WI38 (cell line): Measurements from ENCODE around the gene CELSR3.

Experiments
- H3K4me3 ChIP-seq: 2 replicates; pipeline ENCODE4 v1.5.1; 2011; ENCODE audit warnings: low read depth, mild to moderate bottlenecking, control low read depth, low read length
- TF ChIP-seq, protein P1 (sequence below): IDR thresholded peaks from 2 replicates; pipeline ENCODE4 v1.5.1; 2012; ENCODE audit warnings: low read depth, mild to moderate bottlenecking, control low read depth, low read length

The CELSR3 gene

DNA sequence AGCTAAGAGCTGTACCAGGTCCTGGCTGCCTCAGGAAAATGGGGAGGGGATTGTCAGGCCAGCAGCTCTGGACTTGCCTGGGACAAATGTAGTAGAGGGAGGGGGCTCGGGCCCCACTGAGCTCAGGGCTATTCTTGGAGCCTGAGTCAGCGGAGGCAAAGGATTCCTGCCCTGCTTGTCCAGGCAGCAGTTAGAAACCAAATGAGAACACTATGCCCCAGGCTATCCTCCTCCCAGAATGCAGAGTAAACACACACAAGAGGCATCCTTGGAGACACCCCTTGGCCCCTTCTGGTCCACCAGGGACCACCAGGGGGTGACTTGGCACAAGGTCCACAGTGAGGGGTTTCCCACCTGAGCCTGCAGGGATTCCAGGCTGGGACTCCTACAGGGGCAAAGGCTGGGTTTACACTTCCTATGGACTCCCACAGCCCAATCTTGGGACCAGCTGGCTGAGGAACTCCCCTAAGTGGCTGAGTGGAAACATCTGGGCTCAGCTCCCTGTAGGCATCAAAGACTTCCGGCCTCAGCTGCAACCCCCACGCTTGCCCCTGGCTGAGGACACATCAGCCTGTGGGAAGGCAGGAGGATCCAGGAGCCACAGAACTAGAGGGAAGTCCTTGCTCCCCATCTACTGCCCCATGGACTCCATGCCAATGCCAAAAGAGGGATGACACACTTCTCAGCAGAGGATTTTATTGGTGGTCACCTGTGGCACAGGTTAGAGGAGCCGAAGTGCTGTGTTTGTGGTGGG lies 64.2 kb downstream of the CELSR3 start:
- TF ChIP-seq, protein P1, sequence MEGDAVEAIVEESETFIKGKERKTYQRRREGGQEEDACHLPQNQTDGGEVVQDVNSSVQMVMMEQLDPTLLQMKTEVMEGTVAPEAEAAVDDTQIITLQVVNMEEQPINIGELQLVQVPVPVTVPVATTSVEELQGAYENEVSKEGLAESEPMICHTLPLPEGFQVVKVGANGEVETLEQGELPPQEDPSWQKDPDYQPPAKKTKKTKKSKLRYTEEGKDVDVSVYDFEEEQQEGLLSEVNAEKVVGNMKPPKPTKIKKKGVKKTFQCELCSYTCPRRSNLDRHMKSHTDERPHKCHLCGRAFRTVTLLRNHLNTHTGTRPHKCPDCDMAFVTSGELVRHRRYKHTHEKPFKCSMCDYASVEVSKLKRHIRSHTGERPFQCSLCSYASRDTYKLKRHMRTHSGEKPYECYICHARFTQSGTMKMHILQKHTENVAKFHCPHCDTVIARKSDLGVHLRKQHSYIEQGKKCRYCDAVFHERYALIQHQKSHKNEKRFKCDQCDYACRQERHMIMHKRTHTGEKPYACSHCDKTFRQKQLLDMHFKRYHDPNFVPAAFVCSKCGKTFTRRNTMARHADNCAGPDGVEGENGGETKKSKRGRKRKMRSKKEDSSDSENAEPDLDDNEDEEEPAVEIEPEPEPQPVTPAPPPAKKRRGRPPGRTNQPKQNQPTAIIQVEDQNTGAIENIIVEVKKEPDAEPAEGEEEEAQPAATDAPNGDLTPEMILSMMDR = no peak
- H3K4me3 ChIP-seq = peak overlapping the region; percentile 29

DNA sequence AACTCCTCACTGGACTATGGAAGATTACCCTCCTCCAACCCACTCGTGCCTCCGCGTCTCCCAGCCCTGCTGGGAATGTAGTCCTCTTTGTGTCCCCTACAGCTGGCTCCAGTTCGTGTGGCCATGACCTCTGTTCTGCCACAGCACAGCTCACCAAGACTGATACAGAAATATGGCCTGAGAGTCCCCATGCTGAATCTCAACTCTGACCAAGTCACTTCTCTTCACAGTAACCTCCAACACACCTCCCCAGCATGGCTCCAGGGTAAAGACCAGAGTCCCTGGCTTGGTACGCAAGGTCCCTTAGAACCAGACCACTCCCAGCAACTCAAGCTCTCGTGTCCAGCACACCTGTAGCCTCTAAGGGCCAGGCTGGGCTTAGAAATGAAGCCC lies 65.3 kb downstream of the CELSR3 start:
- H3K4me3 ChIP-seq = no peak overlapping the region
- TF ChIP-seq, protein P1 = no peak

DNA sequence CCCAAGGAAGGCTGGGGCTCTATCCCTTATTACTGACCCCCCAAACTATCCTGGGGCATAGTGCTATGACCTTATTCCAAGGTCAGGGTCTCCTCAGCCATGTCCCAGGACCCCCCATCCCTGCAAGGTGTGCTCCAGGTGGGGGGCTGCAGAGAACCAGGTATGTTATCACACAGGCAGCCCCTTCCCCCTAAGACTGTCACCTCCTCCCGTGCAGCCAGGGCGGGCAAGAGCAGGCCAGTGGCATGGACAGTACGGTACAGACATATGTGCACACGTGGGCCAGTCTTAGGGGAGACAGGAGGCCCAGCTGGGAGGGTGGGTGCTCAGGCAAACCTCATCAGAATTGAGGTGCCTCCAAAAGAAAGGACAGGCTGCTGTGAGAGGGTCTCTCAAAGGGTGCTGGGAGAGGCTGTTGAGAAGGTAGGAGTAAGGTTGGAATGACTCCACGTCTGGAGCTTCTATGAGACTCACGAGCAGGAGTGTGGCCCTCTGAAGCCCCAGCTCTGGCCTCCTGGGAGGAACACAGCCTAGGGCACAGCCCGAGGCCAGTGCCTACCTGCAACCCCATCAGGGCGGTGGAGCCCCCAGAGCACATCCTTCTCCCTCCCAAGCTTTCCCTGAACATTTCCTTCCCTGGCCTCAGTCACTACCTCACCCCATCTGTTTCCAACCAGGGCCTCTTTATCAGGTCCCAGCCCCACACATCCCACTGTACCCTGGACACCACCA lies 65.8 kb downstream of the CELSR3 start:
- no peak overlapping the region for H3K4me3 ChIP-seq
- TF ChIP-seq, protein P1 = no peak

DNA sequence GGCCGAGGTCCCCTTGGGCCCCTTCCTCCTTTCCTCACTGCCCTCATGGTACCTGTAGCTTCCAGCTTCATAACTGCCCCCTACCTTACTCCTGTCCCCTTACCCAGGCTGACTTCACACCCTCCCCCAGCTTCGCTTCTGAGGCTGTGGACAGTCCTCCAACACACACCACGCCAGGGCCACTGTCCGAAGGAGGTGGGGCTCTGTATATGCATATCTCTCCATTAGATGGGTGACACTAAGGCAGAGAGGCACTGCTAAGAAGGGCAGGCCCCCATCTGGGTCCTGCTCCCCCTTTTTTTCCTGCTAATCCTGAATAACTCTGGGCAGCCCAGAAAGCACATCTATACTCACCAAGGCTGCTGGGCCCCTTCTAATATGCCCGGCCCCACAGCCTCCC lies 66.5 kb downstream of the CELSR3 start:
- TF ChIP-seq, protein P1 = no peak
- no peak overlapping the region for H3K4me3 ChIP-seq

DNA sequence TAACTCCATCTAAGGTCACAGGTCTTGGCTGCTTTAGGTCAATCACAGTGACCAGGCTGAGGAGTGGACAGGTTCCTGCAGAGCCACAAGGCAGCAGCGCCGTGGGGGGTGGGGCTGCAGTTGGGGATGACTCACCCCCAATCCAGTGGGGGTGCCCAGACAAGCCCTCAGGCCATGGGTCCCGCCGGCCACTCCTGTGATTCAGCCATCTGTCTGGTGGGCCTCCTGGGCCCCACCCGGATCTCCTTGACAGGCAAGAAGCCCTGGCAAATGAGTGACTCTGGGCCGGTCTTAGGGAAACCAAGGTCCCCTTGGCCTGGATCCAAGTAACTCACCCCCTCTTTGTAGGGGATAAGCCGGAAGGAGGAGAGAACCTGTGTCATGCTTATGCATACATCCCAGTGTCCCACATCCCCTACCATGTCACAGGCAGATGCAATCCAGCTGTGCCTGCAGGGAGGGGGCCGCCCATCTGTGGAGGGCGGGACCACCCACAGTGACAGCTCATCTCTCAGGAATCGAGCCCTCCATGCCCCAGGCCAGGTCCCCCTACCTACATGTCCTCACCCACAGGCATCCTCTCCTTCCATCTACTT lies 67.1 kb downstream of the CELSR3 start:
- TF ChIP-seq, protein P1 = no peak
- peak overlapping the region; percentile 59; the same call in 1 of the 2 replicates for H3K4me3 ChIP-seq

DNA sequence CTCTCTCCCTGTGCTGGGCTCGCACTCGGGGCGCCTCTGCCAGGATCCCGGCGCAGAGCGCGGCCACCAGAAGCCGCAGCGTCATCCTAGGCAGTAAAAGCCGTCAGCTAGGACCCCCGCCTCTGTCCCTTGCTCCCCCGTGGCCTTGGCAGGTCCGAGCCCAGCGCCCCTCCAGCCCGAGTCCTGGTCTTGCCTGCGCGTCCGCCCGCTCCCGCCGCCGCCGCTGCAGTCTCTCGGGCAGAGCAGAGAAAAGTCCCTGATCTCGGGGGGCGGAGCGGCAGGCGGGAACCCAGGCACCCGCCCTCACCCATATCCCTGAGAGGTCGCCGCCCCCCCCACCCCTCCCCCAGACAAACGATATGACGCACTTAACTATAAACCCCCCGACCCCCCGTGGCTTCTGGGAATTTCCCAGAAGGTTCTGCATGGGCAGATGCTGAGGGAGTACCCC lies 67.6 kb downstream of the CELSR3 start, which contains the start of gene COL7A1:
TSS of gene COL7A1 (minus strand) at position 255 of the 451 bp plus-strand sequence. CDS start at position 85, 170 bp downstream.
- H3K4me3 ChIP-seq = peak within 1 kb of the TSS; percentile 59
- TF ChIP-seq, protein P1 = no peak
